Prostate gland (tissue), 2 donors: ENCODE results near the gene ARHGAP44.

Experiments
- CTCF ChIP-seq, 4 experiments: fragments of 200-600 bp in 2 of 4; fragments of 450-650 bp in 2 of 4; sonication (generic) in 2 of 4; IDR thresholded peaks; 1 replicate in 3 of 4; 2 replicates in 1 of 4; pipeline ENCODE4 v1.5.1; 2016 to 2019; ENCODE audit warnings: antibody characterized with exemption in 4 of 4, mild to moderate bottlenecking in 2 of 4, moderate library complexity in 2 of 4
- POLR2AphosphoS5 ChIP-seq: sonication (generic); formaldehyde crosslinking; IDR thresholded peaks from one replicate; pipeline ENCODE4 v1.6.1; 2017; ENCODE audit warnings: antibody characterized with exemption

DNA sequence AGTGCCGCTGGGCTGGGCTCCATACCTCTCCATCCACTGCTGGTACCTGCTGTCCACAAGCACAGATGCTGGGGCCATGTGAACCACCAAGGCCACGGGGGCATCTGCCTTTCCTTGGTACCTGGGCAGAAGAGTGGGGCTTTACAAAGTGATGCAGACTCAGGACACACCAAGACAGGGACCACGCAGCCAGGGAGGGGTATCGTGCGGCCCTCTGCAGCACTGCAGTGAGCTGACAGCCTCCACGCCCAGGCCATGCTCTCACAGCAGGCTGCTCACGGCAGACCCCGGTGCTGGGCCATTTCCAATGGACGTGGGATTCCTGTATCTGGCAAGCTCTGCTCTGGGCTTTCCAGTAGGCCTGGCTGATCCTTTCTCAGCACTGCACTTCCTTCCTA lies 214.2 kb downstream of the ARHGAP44 start:
- TF ChIP-seq CTCF (IDR thresholded peaks at IDR 0.05): no peak
- no peak for TF ChIP-seq POLR2AphosphoS5
